ENCODE data around the gene BOLL. TPM values are rescaled to one million over a fixed set of nuclear protein-coding genes. Genes with fewer than 3 reads are reported as not detected.
A peak's percentile ranks its signal among the peaks of the same experiment; 100 is the strongest.

The BOLL gene
- total and polyA plus RNA-seq, 2 donors (not counting 1 experiment from before 2014, with no cell fraction given) = not detected

DNA sequence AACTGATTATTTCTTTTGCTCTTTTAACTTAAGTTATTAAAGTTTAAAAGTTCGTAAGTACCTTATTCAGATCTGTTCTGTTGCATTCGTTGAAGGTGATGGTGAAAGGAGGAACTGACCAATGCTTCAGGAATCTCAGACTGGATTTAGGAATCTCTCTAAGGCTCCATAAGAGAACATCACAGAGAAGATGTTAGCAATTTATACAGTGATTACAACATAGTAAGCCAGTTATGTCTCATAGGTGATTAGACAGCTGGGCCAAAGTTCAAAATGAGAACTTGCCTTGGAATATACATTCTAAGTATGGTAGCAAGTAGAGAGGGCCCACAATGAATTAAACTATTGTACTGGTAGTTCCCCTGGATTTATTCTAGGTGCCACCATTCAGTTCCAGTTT lies 76.8 kb downstream of the BOLL start:
- no peak overlapping the region for H2AFZ ChIP-seq (ENCODE audit: low read length)
- H3K27ac ChIP-seq (ENCODE audit: insufficient read depth, low read length) = no peak overlapping the region
- H3K79me2 ChIP-seq (ENCODE audit: control insufficient read depth, insufficient read depth, low read length) = peaks cover 35% of the 10 kb centered on the region
- no peaks in the 10 kb centered on the region for H3K36me3 ChIP-seq (ENCODE audit: control insufficient read depth, insufficient read depth, low read length)
- H3K9ac ChIP-seq (ENCODE audit: insufficient read depth, low read length) = no peak overlapping the region
- peak; percentile 40 to 74 for DNase-seq (ENCODE audit: low read depth in 2 of 2)
- no peaks in the 10 kb centered on the region for H3K27me3 ChIP-seq (ENCODE audit: control insufficient read depth, insufficient read depth, low read length)
- TF ChIP-seq, protein P1, sequence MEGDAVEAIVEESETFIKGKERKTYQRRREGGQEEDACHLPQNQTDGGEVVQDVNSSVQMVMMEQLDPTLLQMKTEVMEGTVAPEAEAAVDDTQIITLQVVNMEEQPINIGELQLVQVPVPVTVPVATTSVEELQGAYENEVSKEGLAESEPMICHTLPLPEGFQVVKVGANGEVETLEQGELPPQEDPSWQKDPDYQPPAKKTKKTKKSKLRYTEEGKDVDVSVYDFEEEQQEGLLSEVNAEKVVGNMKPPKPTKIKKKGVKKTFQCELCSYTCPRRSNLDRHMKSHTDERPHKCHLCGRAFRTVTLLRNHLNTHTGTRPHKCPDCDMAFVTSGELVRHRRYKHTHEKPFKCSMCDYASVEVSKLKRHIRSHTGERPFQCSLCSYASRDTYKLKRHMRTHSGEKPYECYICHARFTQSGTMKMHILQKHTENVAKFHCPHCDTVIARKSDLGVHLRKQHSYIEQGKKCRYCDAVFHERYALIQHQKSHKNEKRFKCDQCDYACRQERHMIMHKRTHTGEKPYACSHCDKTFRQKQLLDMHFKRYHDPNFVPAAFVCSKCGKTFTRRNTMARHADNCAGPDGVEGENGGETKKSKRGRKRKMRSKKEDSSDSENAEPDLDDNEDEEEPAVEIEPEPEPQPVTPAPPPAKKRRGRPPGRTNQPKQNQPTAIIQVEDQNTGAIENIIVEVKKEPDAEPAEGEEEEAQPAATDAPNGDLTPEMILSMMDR (conservative IDR thresholded peaks at IDR 0.05 in 1 of 2, IDR thresholded peaks at IDR 0.05 in 1 of 2; ENCODE audit: low read depth in 1 of 2, low read length in 2 of 2) = no peak
- no peak for TF ChIP-seq EZH2 (IDR thresholded peaks at IDR 0.05; ENCODE audit: low read length, missing control alignments)
- peak overlapping the region; percentile 98 for H3K4me2 ChIP-seq (ENCODE audit: extremely low read depth, insufficient read depth, low read length)
- H4K20me1 ChIP-seq (ENCODE audit: control insufficient read depth, extremely low read depth, insufficient read depth, low read length) = no peaks in the 10 kb centered on the region
- no peaks in the 10 kb centered on the region for H3K9me3 ChIP-seq (ENCODE audit: control insufficient read depth, insufficient read depth, low read depth, low read length)
- peaks cover 8% of the 10 kb centered on the region for H3K4me1 ChIP-seq (ENCODE audit: control insufficient read depth, extremely low read depth, insufficient read depth, low read length)
- H3K4me3 ChIP-seq (replicated peaks in 1 of 4; ENCODE audit: control extremely low read depth in 1 of 4, insufficient read depth in 1 of 4, low read depth in 3 of 4, low read length in 4 of 4) = peak overlapping the region in 3 of 4 experiments; percentile 31 to 92 (median 74)

DNA sequence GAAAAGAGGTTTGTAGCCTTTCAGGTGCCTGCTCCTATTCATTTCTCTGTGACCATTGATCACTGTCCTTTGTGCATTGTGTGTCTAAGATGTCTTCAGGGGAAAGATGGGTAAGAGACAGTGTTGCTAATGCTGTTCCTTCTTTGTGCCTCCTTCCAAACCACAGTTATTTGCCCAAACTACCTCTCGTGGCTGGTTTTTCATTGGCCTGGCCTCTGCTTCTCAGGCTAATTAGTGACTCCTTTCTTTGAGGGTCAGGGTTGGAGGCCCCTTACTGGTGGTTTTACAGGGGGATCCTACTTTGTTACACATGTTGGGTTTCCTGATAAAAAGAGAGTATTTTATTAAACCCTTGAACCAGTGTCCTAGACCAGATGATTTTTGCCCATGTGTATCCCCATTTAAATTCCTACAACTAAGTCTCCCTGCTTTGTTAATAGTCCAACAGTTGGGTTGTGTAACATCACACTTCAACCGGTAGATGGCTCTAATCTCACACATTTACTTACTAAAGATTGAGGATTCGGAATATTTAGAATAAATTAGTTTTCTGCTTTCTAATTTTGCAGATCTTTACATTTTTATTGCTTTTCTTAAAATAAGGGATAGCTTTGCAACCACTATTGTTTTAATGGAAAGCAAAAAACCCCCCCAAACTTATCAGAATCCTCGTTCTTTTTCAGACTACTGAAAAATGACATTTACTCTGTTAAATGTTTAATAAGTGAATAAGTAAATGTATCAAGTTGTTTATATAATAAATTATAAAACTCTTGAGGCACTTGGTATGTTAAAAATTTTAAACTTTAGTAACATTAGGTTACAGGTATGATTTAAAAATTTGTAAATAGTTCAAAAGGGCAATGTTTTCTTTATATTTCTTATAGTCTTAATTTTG lies 77.6 kb downstream of the BOLL start:
- no peaks in the 10 kb centered on the region for H3K36me3 ChIP-seq (ENCODE audit: control insufficient read depth, insufficient read depth, low read length)
- H3K27me3 ChIP-seq (ENCODE audit: control insufficient read depth, insufficient read depth, low read length) = no peaks in the 10 kb centered on the region
- peaks cover 8% of the 10 kb centered on the region for H3K4me1 ChIP-seq (ENCODE audit: control insufficient read depth, extremely low read depth, insufficient read depth, low read length)
- H3K79me2 ChIP-seq (ENCODE audit: control insufficient read depth, insufficient read depth, low read length) = peaks cover 35% of the 10 kb centered on the region
- H3K4me2 ChIP-seq (ENCODE audit: extremely low read depth, insufficient read depth, low read length) = peak overlapping the region; percentile 98
- H3K27ac ChIP-seq (ENCODE audit: insufficient read depth, low read length) = no peak overlapping the region
- H3K9ac ChIP-seq (ENCODE audit: insufficient read depth, low read length) = no peak overlapping the region
- no peaks in the 10 kb centered on the region for H3K9me3 ChIP-seq (ENCODE audit: control insufficient read depth, insufficient read depth, low read depth, low read length)
- H2AFZ ChIP-seq (ENCODE audit: low read length) = no peak overlapping the region
- TF ChIP-seq, protein P1 (conservative IDR thresholded peaks at IDR 0.05 in 1 of 2, IDR thresholded peaks at IDR 0.05 in 1 of 2; ENCODE audit: low read depth in 1 of 2, low read length in 2 of 2) = peak; percentile 56 to 77
- no peak for TF ChIP-seq EZH2 (IDR thresholded peaks at IDR 0.05; ENCODE audit: low read length, missing control alignments)
- peak overlapping the region; percentile 33 to 92 (median 82) for H3K4me3 ChIP-seq (replicated peaks in 1 of 4; ENCODE audit: control extremely low read depth in 1 of 4, insufficient read depth in 1 of 4, low read depth in 3 of 4, low read length in 4 of 4)
- peak; percentile 53 to 75 for DNase-seq (ENCODE audit: low read depth in 2 of 2)
- no peaks in the 10 kb centered on the region for H4K20me1 ChIP-seq (ENCODE audit: control insufficient read depth, extremely low read depth, insufficient read depth, low read length)

DNA sequence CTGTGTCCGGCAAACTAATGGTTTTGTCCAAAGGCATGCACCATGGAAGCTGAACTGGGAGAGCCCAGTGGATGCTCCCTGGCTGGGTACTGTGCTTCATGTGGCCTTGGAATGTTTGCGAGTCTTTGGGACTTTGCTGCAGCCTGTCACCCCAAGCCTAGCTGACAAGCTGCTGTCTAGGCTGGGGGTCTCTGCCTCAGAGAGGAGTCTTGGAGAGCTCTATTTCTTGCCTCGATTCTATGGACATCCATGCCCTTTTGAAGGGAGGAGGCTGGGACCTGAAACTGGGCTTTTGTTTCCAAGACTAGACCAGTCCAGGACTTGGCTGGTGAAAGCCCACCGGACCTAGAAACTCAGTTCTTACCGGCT lies 78.3 kb downstream of the BOLL start:
- Histone ChIP-seq H3K36me3 (ENCODE audit: control insufficient read depth, insufficient read depth, low read length) (no peaks in the 10 kb centered on the region), H2AFZ (ENCODE audit: low read length) (no peak overlapping the region), H3K9ac (ENCODE audit: insufficient read depth, low read length) (no peak overlapping the region), H3K79me2 (ENCODE audit: control insufficient read depth, insufficient read depth, low read length) (peaks cover 35% of the 10 kb centered on the region), H3K27ac (ENCODE audit: insufficient read depth, low read length) (no peak overlapping the region), H3K4me2 (ENCODE audit: extremely low read depth, insufficient read depth, low read length) (peak overlapping the region; percentile 98), H3K4me1 (ENCODE audit: control insufficient read depth, extremely low read depth, insufficient read depth, low read length) (peaks cover 8% of the 10 kb centered on the region), H3K4me3 (replicated peaks in 1 of 4; ENCODE audit: control extremely low read depth in 1 of 4, insufficient read depth in 1 of 4, low read depth in 3 of 4, low read length in 4 of 4) (peak overlapping the region; percentile 74 to 92 (median 90)), H4K20me1 (ENCODE audit: control insufficient read depth, extremely low read depth, insufficient read depth, low read length) (no peaks in the 10 kb centered on the region), H3K9me3 (ENCODE audit: control insufficient read depth, insufficient read depth, low read depth, low read length) (no peaks in the 10 kb centered on the region), H3K27me3 (ENCODE audit: control insufficient read depth, insufficient read depth, low read length) (no peaks in the 10 kb centered on the region)
- TF ChIP-seq, protein P1 (conservative IDR thresholded peaks at IDR 0.05 in 1 of 2, IDR thresholded peaks at IDR 0.05 in 1 of 2; ENCODE audit: low read depth in 1 of 2, low read length in 2 of 2) = no peak
- TF ChIP-seq EZH2 (IDR thresholded peaks at IDR 0.05; ENCODE audit: low read length, missing control alignments) = no peak
- no peak for DNase-seq (ENCODE audit: low read depth in 2 of 2)

Measured in fibroblast of lung (primary cell).